Measurements from ENCODE around the gene BRINP2. TPM values are rescaled to one million over a fixed set of nuclear protein-coding genes. Genes with fewer than 3 reads are reported as not detected.
A peak's percentile ranks its signal among the peaks of the same experiment; 100 is the strongest.

Gene BRINP2
- total and polyA plus RNA-seq, 2 of the 13 experiments (the other 11 are each of a cell fraction or from before 2014, with no cell fraction given), result 0.08 to 0.20 TPM

DNA sequence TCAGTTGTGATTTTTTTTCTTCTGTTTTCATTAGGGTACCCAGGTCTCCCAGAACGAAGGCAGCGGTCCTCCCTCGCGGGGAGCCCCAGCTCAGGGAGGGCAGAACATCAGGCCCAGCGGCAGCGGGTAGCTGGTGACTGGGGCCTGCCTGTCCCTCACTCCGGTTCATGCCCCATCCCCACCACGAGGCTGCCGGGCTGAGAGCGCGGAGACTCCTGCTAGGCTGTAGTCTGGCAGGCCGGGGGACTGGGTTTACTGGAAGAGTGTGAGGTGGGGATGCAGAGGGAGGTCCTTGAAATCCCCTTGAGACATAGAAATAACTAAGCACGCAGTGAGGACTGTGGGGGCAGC lies 10.5 kb downstream of the BRINP2 start (continued):
- TF ChIP-seq, protein P1, sequence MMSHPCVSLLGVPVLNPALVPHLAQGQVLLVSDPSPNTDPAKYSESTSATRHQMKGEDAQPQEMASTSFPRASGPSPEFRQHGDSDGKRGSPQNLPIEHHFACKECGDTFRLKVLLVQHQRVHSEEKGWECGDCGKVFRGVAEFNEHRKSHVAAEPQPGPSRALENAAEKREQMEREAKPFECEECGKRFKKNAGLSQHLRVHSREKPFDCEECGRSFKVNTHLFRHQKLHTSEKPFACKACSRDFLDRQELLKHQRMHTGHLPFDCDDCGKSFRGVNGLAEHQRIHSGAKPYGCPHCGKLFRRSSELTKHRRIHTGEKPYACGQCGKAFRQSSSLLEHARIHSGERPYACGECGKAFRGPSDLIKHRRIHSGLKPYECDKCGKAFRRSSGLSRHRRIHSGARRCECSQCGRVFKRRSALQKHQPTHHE (CRISPR knock-in tag; IDR thresholded peaks at IDR 0.05; ENCODE audit: borderline replicate concordance), result no peak

DNA sequence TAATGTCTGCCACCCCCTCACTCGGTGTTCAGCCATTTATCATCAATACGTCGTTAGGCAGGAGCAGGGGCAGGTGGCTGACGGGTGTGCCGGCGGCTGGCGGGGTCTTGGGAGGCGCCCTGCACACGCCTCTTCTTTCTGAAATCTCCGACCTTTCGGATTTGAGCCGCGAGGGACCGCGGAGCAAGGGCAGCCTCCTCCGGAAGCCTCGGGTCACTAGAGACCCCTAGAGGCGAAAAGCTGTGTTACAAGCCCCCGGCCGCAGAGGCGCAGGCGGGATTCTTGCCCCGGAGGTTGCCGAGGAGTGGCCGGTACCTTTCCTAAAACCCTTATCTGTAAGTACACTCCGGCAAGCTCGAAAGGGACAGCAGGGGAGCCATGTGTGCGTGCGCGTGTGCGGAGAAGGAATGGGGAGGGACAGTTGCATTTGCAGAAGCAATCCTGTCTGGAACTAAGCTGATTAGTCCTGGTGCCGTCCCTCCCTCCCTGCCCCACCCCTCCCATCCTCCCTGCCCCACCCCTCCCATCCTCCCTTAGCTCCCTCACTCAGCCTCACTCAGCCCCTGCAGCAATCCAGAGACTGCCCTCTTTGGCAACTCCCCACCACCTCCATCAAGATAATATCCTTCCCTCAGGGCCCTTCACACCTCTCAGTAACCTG lies 11.0 kb downstream of the BRINP2 start:
- no peaks in the 10 kb centered on the region for H3K36me3 ChIP-seq (replicated peaks in 1 of 2; ENCODE audit: control insufficient read depth in 1 of 2, insufficient read depth in 2 of 2, low read length in 2 of 2)
- ChIA-PET POLR2A (no interaction called here), CTCF (ENCODE audit: low intra/inter-chr PET ratio, low total read pairs) (interaction anchor here (1.5 to 1.6 kb wide), 2 partner anchors 232 to 284 kb away, joined by 4 to 5 read pairs; no protein-coding TSS in a partner anchor)
- H4K20me1 ChIP-seq (ENCODE audit: insufficient read depth, low read length), result no peaks in the 10 kb centered on the region
- no peak overlapping the region for H3K9ac ChIP-seq (ENCODE audit: insufficient read depth, low read depth, low read length)
- H3K27me3 ChIP-seq (ENCODE audit: control insufficient read depth in 1 of 2, insufficient read depth in 2 of 2, low read length in 2 of 2), result peaks cover 3 to 14% of the 10 kb centered on the region in 2 experiments; a peak in 3 of 5 replicates
- in situ Hi-C loops (cut with HindIII; ENCODE audit: extremely low pct_ligation_motif_present, low pct_unique_long_range_greater_than_20kb) (no loop called here), intact Hi-C loops (cut with micrococcal nuclease; ENCODE audit: unreplicated experiment) (loop anchor here (1.0 kb wide), 2 partner anchors 232 to 284 kb away; no protein-coding TSS in a partner anchor)
- ATAC-seq (peak; percentile 98), DNase-seq (ENCODE audit: low spot score) (peak; percentile 21), FAIRE-seq (no peak)
- peak overlapping the region; percentile 70 for H3K4me2 ChIP-seq (ENCODE audit: low read depth, low read length)
- H3K4me1 ChIP-seq (ENCODE audit: insufficient read depth, low read length), result 0 out of 2 replicates have a peak, but pooled peaks cover 8% of the 10 kb centered on the region
- H2AFZ ChIP-seq (ENCODE audit: low read length), result no peak overlapping the region
- H3K4me3 ChIP-seq (replicated peaks in 1 of 3; ENCODE audit: insufficient read depth in 1 of 3, low read depth in 2 of 3, low read length in 3 of 3), result peak overlapping the region in 1 of 3 experiments; percentile 30; a peak in 1 of 6 replicates
- H3K27ac ChIP-seq (ENCODE audit: extremely low read length, insufficient read depth, low read length), result no peak overlapping the region
- no TSS peak for BruUV-seq (replicated peaks)
- WGBS (ENCODE audit: low lambda C conversion rate), result 0% methylated on average over 20 of the region's 32 CpGs
- H3K9me3 ChIP-seq (ENCODE audit: low read length), result 0 out of 2 replicates have a peak, but pooled peaks cover 5% of the 10 kb centered on the region
- H3K79me2 ChIP-seq (ENCODE audit: insufficient read depth, low read length), result no peaks in the 10 kb centered on the region
- peak; percentile 26 for TF ChIP-seq HNRNPLL (IDR thresholded peaks at IDR 0.05; ENCODE audit: low read depth, low read length, poor library complexity, severe bottlenecking)
- TF ChIP-seq GABPB1 (CRISPR knock-in tag; IDR thresholded peaks at IDR 0.05), result peak; percentile 54; the same call in 1 of the 2 replicates
- TF ChIP-seq, protein P2, sequence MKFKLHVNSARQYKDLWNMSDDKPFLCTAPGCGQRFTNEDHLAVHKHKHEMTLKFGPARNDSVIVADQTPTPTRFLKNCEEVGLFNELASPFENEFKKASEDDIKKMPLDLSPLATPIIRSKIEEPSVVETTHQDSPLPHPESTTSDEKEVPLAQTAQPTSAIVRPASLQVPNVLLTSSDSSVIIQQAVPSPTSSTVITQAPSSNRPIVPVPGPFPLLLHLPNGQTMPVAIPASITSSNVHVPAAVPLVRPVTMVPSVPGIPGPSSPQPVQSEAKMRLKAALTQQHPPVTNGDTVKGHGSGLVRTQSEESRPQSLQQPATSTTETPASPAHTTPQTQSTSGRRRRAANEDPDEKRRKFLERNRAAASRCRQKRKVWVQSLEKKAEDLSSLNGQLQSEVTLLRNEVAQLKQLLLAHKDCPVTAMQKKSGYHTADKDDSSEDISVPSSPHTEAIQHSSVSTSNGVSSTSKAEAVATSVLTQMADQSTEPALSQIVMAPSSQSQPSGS (CRISPR knock-in tag; IDR thresholded peaks at IDR 0.05), result no peak
- TF ChIP-seq NFKB2 (CRISPR knock-in tag; IDR thresholded peaks at IDR 0.05; ENCODE audit: borderline replicate concordance), result peak; percentile 30; the same call in 1 of the 2 replicates
- TF ChIP-seq HMGXB4 (CRISPR knock-in tag; IDR thresholded peaks at IDR 0.05; ENCODE audit: borderline replicate concordance in 1 of 2, low read depth in 1 of 2), result 0 out of 4 replicates have a peak, but pooled peaks of 1 of the 2 experiments have one; percentile 36
- peak; percentile 58 for TF ChIP-seq XRCC5 (optimal IDR thresholded peaks at IDR 0.05; ENCODE audit: low read length)
- peak; percentile 43 for TF ChIP-seq SRSF1 (optimal IDR thresholded peaks at IDR 0.05; ENCODE audit: low read depth, low read length)
- TF ChIP-seq BRD4 (CRISPR knock-in tag; IDR thresholded peaks at IDR 0.05), result no peak
- TF ChIP-seq KDM2A (CRISPR knock-in tag; IDR thresholded peaks at IDR 0.05; ENCODE audit: borderline replicate concordance, low read depth), result peak; percentile 51; the same call in 1 of the 2 replicates
- TF ChIP-seq ZNF687 (CRISPR knock-in tag; IDR thresholded peaks at IDR 0.05), result peak; percentile 18; the same call in 1 of the 2 replicates
- no peak for TF ChIP-seq KLF9 (CRISPR knock-in tag; IDR thresholded peaks at IDR 0.05; ENCODE audit: low read depth)
